ENCODE results near the gene RAB11FIP3. TPM values are rescaled to one million over a fixed set of nuclear protein-coding genes. Genes with fewer than 3 reads are reported as not detected.
A peak's percentile ranks its signal among the peaks of the same experiment; 100 is the strongest.
"Not testable (repeated sequence)": the region's sequence is repeated elsewhere in the genome, so short reads cannot be mapped to it uniquely, and the experiment has no call there.

RAB11FIP3 gene, protein sequence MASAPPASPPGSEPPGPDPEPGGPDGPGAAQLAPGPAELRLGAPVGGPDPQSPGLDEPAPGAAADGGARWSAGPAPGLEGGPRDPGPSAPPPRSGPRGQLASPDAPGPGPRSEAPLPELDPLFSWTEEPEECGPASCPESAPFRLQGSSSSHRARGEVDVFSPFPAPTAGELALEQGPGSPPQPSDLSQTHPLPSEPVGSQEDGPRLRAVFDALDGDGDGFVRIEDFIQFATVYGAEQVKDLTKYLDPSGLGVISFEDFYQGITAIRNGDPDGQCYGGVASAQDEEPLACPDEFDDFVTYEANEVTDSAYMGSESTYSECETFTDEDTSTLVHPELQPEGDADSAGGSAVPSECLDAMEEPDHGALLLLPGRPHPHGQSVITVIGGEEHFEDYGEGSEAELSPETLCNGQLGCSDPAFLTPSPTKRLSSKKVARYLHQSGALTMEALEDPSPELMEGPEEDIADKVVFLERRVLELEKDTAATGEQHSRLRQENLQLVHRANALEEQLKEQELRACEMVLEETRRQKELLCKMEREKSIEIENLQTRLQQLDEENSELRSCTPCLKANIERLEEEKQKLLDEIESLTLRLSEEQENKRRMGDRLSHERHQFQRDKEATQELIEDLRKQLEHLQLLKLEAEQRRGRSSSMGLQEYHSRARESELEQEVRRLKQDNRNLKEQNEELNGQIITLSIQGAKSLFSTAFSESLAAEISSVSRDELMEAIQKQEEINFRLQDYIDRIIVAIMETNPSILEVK
- polyA plus RNA-seq (ENCODE audit: insufficient read length in 4 of 4) = 100 to 1,000 TPM in 1 of 4 donors, 10 to 100 TPM in 3; 72.7 to 100 (median 91.3) TPM

DNA sequence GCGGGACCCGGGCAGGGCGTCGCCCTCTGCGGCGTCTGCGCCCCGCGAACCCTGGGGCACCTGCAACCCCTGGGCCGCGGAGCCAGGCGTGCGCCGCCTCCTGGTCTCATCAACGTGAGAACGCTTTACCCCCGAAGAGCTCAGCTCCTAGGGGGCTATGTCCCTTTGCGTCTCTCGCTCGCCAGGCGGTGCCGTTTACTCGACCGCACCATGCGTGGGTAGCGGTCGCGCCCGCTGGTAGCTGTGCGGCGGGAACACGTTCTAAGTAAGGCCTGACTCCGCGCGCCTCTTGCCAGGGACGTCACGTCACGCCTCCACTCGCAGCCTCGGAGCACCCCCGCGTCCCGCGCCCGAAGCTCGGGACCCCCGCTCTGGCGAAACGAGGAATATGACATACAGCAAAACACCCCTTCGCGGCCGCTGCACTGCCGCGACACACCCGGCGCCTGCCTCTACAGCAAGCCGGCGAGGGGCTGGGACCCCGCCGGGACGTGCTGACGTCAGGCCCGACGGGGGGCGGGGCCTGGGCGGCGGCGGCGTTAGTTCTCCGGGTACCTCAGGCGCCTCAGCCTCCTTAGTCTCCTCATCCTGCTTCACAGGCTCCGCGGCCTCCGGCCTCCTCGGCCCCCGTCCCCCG, at the start of gene RAB11FIP3:
TSS of gene RAB11FIP3 (plus strand) at position 568 of the 637 bp plus-strand sequence. CDS start 358 bp downstream, outside the sequence.
- DNase-seq (ENCODE audit: low read depth in 4 of 4, low spot score in 3 of 4) = peak; percentile 61 to 72 (median 67)

DNA sequence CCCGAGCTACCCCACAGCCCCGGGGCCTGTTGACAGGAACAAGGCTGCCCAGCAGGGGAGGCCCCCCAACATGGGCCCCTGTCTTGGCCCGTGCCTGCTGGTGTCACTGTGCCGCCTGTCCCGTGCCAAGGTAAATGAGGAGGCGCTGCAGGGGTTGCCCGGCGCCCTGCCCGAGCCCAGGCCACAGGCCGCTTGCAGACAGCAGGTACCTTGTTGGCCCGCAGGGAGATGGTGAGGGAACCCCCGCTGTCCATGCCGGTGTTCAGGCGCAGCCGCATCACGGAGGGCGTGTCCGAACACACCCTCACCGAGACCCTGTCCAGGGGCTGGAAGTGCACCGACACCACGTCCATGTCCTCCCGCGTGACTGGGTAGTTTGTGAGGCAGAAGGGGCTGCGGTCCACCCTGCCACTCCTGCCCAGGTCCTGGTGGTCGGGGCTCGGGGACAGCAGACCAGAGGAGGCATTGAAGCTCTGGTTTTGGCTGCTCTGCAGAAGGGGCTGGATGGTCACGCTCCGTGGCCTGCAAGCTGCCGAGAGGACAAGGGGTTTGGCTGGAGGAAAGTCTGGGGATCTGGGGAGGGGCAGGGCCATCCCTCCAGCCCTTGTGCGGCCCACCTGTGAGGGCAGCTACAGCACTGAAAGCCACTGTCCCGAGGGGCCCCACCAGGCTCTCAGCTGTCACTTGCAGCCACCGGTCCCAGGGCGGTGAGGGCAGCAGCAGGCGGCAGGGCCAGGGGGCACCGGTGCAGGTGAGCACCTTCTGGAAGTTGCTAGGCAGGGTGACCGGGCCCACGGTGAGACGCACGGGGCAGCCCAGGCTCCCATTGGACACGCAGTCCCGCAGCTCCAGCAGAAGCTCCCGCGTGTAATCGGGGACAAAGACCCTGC, 49.3 kb upstream of the RAB11FIP3 start:
- no peak for DNase-seq (ENCODE audit: low read depth in 4 of 4, low spot score in 3 of 4)

- no peak for DNase-seq (ENCODE audit: low read depth in 4 of 4, low spot score in 3 of 4)
Measured at GRCh38 chr16:376817-377418, 48.5 kb upstream of the RAB11FIP3 start.

DNA sequence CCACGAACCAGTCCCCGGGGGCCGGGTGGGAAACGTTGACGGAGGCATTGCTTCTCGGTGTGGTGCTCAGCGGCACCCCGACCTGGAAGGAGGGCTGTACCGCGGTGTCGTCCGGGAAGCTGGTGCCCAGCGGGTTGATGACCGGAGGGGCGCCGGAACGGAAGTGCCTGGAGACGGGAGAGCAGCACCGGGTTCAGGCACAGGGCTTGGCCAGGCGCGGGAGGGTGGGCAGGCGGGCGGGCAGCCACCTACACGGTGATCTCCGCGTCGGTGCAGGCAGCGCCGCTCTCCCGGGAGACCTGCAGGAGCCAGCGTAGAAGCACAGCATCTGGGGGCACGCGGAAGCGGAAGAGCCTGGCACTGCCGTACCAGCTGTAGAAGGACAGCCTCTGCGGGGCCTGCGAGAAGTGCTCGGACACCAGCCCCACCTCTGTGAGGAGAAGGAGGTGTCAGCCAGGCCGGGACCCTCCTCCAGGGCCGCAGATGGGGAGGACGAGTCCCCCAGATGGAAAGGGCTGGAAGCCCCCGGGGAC, 48.0 kb upstream of the RAB11FIP3 start:
- DNase-seq (ENCODE audit: low read depth in 4 of 4, low spot score in 3 of 4) = no peak

- not testable (repeated sequence) for DNase-seq (ENCODE audit: low read depth in 4 of 4, low spot score in 3 of 4)
Measured at GRCh38 chr16:378113-378820, 47.2 kb upstream of the RAB11FIP3 start.

GRCh38 chr16:378821-379182, 46.6 kb upstream of the RAB11FIP3 start:
- no peak for DNase-seq (ENCODE audit: low read depth in 4 of 4, low spot score in 3 of 4)

DNA sequence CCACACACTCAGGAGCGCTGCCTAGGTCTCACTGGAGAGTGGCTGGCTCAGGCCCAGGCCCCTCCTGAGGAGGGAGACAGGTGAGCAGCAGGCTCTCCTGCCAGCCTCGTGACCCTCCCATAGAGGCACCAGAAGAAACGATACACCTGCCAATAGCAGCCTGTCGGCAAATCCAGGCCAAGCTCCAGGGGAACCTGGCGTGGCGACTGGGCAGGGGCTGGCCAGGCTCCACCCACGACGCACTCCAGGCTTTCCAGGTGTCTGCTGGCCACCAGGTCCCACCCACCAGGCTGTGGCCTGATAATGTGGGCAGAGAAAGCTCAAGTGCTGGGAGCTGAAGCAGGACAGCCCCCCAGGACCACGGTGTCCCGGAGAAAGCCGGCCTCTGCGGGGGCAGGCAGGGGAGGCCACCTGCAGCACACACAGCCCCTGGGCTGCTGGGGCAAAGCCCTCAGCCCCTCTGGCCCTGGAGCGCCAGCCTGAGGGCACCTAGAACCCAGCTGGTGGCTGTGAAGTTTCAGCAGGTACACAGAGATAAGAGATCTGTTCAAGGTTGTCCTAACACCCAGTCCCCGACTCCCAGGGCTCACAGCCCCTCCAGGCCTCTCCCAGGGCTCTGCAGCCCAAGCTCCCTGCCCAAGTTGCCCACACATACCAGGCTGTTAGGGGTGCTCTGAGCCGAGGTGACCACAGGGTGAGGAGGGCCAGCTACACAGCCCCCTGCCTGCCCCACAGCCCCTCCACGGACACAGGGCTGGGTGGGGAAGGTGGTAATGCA, 46.1 kb upstream of the RAB11FIP3 start:
- no peak for DNase-seq (ENCODE audit: low read depth in 4 of 4, low spot score in 3 of 4)

DNA sequence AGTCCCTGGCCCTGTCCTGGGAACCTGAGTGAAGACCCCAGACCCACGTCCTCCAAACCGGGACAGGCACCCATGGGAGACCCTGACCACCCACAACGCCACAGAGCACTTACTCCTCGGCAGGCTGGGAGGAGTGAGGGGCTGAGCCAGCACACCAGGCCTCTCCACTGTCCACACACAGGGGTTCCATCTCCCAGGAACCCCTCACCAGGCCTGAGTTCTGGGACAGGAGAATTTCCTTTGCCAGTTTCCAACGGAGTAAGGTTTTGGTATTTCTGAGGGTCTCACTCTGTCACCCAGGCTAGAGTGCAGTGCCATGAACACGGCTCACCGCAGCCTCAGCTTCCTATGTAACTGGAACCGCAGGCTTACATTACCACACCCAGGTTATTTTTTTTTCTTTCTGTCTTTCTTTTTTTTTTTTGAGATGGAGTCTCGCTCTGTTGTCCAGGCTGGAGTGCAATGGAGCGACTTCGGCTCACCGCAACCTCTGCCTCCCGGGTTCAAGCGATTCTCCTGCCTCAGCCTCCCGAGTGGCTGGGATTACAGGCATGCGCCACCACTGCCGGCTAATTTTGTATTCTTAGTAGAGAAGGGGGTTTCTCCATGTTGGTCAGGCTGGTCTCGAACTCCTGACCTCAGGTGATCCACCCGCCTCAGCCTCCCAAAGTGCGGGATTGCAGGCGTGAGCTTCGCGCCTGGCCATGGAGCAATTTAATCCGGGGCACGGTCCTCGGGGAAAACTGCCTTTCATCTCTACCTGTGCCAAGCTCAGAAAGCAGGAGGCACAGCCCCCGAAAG, 45.3 kb upstream of the RAB11FIP3 start:
- no peak for DNase-seq (ENCODE audit: low read depth in 4 of 4, low spot score in 3 of 4)

- DNase-seq (ENCODE audit: low read depth in 4 of 4, low spot score in 3 of 4) = no peak
Measured at GRCh38 chr16:380762-381011, 44.8 kb upstream of the RAB11FIP3 start.

GRCh38 chr16:381012-381788, 44.2 kb upstream of the RAB11FIP3 start:
- DNase-seq (ENCODE audit: low read depth in 4 of 4, low spot score in 3 of 4) = no peak

DNA sequence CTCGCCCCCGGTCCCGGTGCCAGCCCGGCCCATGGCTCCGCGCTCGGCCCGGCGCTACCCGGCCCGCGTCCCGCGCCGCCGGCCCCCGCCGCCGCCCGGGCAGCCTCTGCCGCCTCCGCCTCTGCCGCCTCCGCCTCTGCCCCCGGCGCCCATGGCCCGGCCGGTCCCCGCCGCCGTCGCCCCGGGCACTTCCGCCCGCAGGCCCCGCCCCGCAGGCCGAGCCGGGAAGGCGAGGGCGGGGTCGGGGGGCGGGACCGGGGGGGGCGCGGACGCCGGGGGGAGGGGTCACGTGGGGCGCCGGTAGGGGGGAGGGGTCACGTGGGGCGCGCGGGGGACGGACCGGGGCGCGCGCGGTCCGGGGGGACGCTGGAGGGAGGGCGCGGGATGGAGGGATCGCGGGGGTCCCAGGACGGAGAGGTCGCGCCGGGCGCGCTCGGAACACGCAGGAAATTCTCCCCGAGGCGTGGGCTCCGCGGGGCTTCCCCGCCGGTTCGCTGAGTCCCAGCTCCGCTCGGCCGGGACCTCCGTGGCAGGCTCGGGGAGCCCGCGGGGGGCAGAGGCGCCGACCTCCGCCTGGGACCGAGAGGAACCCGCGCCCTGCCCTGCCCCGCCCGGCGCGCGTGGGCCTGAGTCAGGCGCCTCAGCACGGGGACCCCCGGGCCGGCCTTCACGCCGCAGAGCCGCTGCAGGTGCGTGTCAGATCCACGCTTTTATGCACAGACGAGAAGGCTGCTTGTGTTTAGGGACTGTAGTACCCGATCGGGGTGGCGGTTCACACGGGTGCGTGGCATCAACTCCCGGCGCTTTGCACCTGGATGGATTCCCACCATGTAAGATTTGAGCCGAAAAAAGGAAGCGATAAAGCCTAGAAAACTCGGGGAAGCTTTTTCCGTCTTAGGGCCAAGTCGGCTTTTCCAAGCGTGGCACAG, 43.4 kb upstream of the RAB11FIP3 start, which contains the start of gene PGAP6:
TSS of gene PGAP6 (minus strand) at position 190 of the 929 bp plus-strand sequence. CDS start at position 33, 157 bp downstream.
- DNase-seq (ENCODE audit: low read depth in 4 of 4, low spot score in 3 of 4) = no peak

DNA sequence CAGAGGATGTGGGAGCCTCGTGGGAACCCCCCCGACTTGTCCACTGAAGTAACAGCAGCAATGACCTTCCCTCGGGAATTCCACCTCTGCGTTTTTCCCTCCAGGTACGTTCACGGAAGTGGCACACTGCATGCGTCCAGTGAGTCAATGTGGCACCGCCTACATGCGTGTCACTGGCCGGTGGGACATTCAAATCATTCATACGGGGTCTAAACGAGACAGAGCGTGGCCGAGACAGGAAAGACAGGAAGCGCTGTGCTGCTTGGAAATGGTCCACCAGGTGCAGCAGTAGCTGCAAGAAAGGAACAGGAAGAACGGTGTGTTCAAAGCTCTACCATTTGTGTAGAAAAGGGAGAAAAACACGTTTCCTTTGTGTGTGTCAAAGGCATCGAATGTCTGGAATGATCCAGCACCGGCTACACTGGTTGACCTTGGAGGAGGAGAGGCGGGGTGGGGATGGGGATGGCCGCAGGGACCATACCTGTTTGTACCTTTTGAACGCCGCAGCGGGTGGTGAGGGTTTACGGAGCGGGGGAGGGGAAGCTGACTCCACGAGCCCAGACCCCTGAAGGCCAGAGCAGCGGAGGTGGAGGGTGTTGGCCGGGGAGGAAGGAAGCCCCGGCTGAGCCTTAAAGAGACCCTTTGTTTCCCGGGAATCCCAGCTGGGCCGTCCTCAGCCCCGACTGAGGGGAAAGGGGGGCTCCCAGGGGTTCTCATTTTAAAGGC, 42.0 kb upstream of the RAB11FIP3 start:
- no peak for DNase-seq (ENCODE audit: low read depth in 4 of 4, low spot score in 3 of 4)

GRCh38 chr16:386641-387156, 38.8 kb upstream of the RAB11FIP3 start:
- no peak for DNase-seq (ENCODE audit: low read depth in 4 of 4, low spot score in 3 of 4)

GRCh38 chr16:387761-388666, 37.4 kb upstream of the RAB11FIP3 start:
- DNase-seq (ENCODE audit: low read depth in 4 of 4, low spot score in 3 of 4) = not testable (repeated sequence)

Data from right renal pelvis (tissue), 4 donors.